Left ventricle myocardium superior (tissue), 1 donor: ENCODE results near the gene REEP1. TPM values are rescaled to one million over a fixed set of nuclear protein-coding genes. Genes with fewer than 3 reads are reported as not detected.

Source experiments
- ATAC-seq: fragments of 200-7000 bp; cut with Tn5 transposase; one replicate; pipeline ENCODE4 v1.9.1; 2020; ENCODE audit warnings: mild to moderate bottlenecking, moderate library complexity
- DNase-seq: peaks from one replicate; pipeline ENCODE4 v3.0.0-alpha.2; 2020
- intact Hi-C: fragments of 100-400 bp; cut with micrococcal nuclease; formaldehyde crosslinking; loops from one replicate; pipeline ENCODE4 v1.11.0; 2022
- long read RNA-seq: library from polyadenylated mRNA; unstranded; transcript quantifications from one replicate; pipeline ENCODE4 v2.0.0, GENCODE V29; 2021
- total RNA-seq: library from RNA; stranded (reverse); fragmentation: NEBNext Ultra II Directional; extraction: Animal tissue kit (Norgen Biotek cat#: 25700); gene quantifications from one replicate; pipeline ENCODE4 v1.2.1, GENCODE V29; 2021
- donor health status: DM: no; HTN: yes; CAD: no; lungs with severe emphysema.

Gene REEP1, protein sequence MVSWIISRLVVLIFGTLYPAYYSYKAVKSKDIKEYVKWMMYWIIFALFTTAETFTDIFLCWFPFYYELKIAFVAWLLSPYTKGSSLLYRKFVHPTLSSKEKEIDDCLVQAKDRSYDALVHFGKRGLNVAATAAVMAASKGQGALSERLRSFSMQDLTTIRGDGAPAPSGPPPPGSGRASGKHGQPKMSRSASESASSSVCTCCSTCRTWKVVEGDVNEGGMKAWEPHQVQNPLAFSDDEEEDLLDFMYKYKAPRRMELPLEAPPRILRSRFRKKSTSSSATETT
- 21.3 TPM for total RNA-seq
- long read RNA-seq, transcript REEP1-208 (9 exons, 1,702 nt) = major isoform, 7 of 31 reads
- long read RNA-seq, partial matches to known transcripts = 5 of 31 reads
- long read RNA-seq, other reads (novel, unspliced or antisense) = 18 of 31 reads

DNA sequence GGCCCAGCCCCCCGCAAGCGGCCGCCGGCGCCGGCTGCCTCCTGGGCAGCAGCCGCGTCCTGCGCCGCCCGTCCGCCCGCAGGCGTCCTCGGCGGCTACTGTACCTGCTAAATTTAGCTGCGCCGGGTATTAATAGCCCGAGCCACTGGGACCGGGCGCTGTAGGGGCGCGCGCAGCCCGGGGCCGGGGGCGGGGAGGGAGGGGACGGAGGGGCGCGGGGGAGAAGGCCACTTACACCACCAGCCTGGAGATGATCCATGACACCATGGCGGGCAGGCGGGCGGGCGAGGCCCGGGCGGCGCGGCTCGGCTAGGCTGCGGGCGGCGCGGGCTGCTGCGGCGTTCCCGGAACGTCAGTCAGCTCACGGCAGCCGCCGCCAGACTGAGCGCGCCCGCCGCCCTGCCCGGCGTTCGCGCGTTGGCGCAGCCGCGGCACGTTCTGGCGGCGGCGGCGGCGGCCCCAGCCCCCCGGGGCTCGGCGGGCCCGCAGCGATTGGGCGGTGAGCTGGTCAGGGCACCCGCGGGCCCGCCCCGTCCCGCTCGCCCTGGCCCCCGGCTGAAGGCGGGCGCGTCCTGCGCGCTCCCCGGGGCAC lies at the start of gene REEP1:
REEP1 (minus strand) TSS at position 383 of the 592 bp plus-strand sequence; CDS start at position 267, 116 bp downstream.
- intact Hi-C loops = no loop called here
- DNase-seq (peak; percentile 73), ATAC-seq (peak; percentile 92)

DNA sequence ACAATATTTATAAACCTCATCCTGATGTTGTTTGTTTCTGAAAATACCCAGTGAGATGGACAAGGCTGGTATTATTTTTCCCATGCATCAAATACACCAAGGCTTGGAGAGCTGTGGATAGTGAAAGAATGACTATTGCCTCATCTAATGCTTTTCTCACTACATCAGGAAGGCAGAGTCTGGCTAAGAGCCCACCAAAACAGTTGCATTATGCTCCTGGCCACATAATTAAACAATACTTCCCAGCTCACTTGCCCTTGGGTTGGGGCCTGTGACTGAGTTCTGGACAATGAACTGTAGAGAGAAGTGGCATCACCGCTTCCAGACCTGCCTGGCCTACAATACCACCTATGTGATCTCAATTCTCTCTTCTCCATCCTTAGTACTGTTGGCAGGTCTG lies 46.4 kb upstream of the REEP1 start:
- ATAC-seq (peak; percentile 56), DNase-seq (no peak)
- intact Hi-C loops = no loop called here

DNA sequence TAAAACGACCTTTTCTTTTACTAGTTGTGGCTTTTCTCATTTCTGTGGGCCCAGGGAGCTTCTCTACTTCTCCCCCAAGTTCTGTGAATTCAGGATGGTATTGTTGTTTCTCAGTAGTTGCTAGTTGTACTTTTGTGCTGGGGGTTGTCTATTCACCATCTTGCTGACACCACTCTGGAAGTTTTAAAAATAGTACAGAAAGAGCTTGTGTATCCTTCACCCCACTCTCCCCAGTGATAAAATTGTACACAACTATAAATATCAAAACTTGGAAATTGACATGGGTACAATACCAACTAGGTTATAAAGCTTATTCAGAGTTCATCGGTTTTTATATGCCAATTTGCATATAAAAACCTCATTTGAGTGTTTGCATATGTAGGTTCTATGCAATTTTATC lies 45.3 kb upstream of the REEP1 start:
- intact Hi-C loops = no loop called here
- DNase-seq (no peak), ATAC-seq (peak; percentile 71)

DNA sequence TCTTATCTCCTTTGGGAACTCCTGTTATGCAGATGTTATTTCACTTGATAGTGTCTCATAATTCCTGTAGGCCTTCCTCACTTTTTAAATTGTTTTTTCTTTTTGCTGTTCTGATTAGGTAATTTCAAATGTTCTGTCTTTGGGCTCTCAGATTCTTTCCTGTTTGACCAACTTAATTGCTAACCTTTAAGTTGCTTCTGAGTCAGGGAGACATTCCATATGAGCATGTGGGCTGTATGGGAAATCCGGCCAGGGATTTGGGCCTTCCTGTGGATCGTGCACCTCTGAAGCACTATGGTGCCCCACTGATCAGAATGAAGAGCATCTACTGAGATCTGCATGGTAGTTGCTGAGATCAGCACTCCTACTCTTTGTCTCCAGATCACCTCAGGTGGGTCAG lies 44.7 kb upstream of the REEP1 start:
- ATAC-seq (peak; percentile 15), DNase-seq (no peak)
- intact Hi-C loops = no loop called here

DNA sequence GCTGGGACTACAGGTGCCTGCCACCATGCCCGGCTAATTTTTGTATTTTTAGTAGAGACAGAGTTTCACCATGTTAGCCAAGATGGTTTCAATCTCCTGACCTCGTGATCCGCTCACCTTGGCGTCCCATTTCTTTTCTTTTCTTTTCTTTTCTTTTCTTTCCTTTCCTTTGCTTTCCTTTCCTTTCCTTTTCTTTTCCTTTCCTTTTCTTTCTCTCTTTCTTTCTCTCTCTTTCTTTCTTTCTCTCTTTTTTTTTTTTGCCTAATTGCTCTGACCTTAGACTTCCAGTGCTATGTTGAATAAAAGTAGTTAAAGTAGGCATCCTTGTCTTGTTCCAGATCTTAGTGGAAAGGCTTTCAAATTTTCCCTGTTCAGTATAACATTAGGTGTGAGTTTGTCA lies 41.0 kb upstream of the REEP1 start:
- DNase-seq = no peak
- intact Hi-C loops = no loop called here
- ATAC-seq = no peak

DNA sequence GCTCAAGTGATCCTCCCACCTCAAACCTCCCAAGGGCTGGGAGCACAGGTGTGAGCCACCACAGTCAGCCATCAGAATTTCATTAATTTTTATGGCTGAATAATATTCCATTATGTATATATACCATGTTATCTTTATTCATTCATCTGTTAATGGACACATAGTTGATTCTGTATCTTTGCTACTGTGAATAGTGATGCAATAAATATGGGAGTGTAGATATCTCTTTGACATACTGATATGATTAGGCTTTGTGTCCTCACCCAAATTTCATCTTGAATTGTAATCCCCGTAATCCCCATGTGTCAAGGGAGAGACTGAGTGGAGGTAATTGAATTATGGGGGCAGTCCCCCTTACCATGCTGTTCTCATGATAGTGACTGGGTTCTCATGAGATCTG lies 38.2 kb upstream of the REEP1 start:
- ATAC-seq (no peak), DNase-seq (no peak)
- intact Hi-C loops = no loop called here

DNA sequence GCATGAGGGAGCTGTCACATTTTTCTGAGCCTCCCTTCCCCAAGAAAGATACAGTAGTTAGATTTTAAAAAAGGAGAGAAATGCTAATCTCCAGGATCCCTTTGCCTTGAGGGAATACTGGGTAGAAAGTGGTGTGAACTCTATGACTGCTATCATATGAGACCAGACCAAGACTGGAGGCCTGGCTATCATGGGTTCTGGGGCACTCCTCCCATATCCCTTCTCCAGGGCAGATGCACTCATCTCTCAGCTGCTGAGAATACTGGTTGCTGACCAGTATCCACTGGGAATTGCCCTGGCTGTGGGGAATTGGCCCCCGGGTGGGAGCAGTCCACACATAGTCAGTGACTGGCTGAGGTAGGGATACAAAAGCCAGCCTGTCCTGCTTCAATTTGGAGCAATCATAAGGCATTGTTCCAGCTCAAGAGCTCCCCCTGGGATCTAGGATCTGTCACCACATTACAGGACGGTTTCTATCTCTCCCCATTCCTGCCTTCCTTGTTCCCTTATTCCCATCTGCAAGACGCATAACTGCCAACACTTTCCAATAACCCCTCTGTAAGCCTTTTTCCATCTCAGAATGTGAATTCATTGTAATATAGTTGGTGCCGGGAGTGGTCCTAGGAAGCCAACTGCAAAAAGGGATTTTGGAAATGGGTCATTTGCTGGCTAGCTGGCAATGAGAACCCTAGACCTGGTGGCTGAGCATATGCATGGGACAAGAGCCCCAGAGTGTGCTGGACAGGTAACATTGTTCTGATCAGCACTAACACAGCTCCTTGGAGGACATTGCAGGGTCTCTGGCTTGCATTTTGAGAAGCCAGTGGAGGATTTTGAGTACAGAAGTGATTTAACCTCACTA lies 35.4 kb upstream of the REEP1 start:
- peak; percentile 85 for ATAC-seq
- no peak for DNase-seq
- intact Hi-C loops = no loop called here

DNA sequence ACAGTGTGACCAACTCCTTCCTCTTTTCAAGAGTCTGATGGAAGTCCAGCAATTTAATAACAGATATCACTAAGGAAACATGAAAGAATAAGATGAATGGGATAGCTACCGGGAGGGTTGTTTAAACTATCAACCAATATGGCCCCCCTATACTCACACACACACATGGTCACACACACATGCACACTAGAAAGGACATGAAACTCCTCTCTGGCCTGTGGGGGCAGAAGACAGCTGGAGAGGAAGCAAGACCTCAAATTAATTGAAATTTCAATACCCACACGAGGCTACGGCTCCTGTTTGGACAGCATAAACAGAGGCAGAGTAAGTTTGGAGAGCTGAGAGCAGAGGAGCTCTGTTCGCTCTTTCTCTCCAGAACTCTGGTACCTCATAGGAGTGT lies 34.7 kb upstream of the REEP1 start:
- no peak for DNase-seq
- no peak for ATAC-seq
- intact Hi-C loops = no loop called here

DNA sequence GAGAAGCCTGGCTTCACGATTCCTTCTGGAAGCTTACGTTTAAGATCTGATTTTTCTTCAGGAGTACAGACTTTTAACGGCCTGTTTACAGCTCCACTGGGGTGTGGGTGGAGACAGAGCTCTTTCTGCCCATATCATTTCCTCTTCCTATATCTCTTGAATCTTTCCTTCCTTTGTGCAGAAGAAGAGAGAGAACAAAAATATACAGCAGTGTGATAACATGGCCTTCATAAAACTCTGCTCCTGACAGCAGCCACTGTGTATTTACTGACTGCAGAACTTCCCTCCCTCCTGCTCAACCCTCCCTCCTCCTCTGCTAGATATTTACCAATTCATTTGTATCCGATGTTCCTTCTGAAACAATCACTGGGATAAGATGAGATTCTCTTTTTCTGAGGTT lies 34.1 kb upstream of the REEP1 start:
- DNase-seq (no peak), ATAC-seq (no peak)
- intact Hi-C loops = no loop called here

DNA sequence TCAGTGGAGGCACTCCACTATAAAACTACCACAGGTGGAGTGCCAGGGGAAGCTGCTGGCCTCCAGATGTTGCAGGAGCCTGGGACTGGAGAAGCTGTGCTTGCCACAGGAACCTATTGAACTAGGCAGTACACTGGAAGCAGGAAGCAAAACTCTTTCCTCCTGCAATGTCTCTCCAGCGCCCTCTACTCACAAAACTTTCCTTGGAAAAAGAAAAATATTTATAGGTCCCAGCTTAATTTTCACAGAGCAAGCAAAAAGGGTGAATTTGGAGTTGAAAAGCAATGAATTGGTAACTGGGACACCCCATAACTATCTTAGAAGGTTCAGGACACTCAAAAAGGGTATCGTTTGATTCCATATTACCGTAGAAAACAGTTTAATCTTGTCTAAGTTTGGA lies 33.2 kb upstream of the REEP1 start:
- ATAC-seq = no peak
- DNase-seq = no peak
- intact Hi-C loops = no loop called here

DNA sequence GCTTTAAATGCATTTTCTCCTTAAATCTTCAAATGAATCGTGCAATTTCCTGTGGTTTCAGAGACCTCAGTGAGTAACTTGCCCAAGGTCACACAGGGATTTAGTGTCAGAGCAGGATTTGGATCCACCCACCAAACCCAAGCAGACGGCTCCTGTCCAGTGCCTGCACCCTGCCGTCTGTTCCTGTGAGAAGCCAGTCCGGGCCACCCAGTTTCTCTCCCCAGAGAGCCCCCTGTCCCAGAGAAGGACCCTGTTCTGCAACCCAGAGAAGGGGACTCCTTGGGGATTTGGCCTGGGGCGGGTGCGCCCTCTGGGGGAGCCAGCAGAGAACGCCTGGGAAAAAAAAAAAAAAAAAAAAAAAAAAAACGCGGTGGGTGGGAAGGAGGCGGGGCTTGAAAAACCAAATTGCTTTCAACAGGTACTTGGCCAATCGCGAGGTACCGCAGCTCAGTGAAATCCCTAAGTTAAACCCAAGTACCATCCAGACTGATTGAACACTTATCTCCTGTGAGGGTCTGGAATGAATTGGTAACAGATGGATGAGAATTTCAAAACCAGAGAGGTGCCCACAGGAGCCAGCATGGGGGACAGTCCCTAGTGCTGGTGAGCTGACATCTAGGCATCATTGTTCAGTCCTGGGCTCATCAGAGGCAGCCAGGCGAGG lies 30.9 kb upstream of the REEP1 start:
- ATAC-seq = peak; percentile 52
- intact Hi-C loops = loop anchor here (5.0 kb wide), 1 partner anchor 146 kb away; no protein-coding TSS in a partner anchor
- DNase-seq = peak; percentile 62

DNA sequence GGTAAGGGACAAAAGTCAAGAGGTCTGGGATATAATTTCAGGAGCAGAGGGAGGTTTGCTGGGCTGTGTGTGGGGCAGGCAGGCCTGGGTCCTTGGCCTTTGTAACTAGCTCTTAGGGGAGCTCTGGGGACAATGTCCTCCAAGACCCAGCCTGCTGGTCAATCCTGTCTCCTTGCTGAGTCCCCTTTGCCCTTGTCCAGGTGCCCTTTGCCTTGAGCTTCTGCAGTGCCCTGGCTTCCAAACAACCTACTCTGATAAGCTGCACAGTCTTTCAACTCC lies 30.0 kb upstream of the REEP1 start:
- ATAC-seq (no peak), DNase-seq (no peak)
- intact Hi-C loops = loop anchor here (5.0 kb wide), 1 partner anchor 145 kb away; no protein-coding TSS in a partner anchor

DNA sequence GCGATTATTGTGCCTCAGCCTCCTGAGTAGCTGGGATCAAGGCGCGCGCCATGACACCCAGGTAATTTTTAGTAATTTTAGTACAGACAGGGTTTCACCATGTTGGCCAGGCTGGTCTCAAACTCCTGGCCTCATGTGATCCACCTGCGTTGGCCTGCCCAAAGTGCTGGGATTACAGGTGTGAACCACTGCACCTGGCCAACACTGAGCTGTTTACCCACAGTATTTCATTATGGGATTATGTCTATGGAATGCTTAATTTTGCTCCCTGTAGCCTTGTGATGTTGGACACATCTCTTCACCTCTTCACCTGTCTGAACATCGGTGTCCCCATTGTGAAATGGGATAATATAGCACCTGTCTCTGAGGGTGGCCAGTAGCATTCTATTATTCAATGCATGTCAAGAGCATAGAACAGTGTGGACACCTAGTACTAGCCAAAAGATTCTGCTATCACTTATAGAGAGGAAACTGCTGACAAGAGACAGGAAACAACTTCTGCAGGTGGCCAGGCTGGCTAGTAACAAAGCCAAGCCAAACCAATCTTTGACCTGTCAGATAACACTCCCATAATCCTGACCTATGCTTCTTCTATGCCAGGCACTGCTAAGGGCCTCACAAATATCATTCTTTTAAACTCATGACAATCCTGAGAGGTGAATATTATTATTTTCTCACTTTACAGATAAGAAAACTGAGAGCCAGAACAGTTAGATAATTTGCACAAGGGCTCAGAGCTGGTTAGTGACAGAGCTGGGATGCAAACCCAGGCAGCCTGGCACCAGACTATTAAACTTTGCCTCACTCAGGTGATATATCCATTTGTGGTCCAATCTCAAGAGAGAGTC lies 29.4 kb upstream of the REEP1 start:
- intact Hi-C loops = loop anchor here (5.0 kb wide), 1 partner anchor 145 kb away; no protein-coding TSS in a partner anchor
- DNase-seq (no peak), ATAC-seq (peak; percentile 81)

DNA sequence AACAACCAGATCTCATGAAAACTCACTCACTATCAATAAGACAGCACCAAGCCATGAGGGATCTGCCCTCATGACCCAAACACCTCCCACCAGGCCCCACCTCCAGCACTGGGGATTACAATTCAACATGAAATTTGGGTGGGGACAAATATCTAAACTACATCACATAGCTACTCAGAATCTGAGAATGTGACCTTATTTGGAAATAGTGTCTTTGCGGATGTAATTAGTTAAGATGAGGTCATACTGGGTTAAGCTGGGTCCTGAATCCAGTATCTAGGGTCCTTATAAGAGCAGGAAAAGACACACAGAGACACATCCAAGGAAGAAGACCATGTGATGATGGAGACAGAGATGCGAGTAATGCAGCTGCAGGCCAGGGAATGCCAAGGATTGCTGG lies 27.5 kb upstream of the REEP1 start:
- DNase-seq (no peak), ATAC-seq (no peak)
- intact Hi-C loops = loop anchor here (5.0 kb wide), 1 partner anchor 143 kb away; no protein-coding TSS in a partner anchor

DNA sequence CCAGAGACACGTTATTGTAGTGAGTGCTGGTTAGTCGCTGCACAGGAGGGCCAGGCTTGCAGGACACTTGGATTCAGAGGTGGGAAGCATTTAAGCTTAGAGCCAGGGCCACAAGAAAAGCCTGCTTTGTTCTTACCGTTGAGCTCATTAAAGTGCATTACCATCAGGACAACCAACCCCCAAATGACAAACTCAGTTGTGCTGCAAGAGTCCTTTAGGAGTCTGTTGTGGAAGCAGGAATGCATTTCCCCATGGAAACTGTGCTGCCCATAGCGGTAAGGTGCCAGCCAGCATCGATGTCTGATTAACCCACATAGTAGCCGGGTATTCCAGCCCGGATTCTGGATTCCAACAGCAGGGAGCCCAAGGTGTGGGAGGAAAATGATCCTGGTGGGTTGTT lies 23.4 kb upstream of the REEP1 start:
- no peak for ATAC-seq
- intact Hi-C loops = no loop called here
- no peak for DNase-seq

DNA sequence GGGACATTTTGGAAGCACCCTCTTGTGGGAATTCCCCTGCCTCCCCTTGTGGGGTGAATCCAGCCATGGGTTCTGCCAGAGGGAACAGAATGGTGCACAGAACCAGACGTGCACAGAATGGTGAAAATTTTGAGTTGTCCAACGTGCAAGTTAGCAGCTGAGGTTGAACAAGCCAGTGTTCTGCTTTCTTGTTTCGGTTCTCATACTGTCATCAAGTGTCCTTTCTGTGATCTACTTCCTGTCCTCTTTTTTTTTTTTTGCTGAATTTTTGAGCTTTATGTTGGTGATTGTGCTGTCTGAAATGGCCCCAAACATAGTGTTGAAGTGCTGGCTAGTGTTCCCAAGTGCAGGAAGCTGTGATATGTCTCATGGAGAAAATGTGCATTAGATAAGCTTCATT lies 21.5 kb upstream of the REEP1 start:
- intact Hi-C loops = no loop called here
- no peak for ATAC-seq

DNA sequence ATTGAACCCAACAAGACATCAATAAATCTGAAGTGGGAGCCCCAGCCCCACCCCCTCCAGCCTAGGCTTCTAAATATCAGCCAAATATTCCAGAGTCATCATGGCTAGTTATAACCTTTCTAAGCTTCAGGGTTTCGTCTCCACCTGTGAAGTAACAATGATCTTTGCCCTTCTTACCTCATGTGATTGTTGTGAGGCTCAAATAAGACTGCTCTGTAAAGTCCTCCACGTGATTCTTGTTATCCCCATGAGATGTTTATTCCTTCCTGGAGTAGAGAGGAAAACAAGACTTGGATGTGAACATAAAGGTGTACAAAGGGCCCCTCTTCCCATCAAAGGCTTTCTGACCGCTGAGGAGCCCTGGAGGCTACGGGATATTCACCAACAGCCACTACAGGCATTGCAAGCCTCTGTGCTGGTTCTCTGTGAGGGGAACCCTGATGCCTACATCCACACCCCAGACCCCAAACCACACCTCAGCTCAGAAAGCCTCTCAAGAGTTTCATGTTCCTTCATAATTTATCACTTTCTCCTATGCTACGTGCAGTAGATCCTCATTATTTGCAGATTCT lies 20.1 kb upstream of the REEP1 start:
- no peak for DNase-seq

More for the DNA sequence above, 21.5 kb upstream of the REEP1 start:
- DNase-seq = no peak

DNA sequence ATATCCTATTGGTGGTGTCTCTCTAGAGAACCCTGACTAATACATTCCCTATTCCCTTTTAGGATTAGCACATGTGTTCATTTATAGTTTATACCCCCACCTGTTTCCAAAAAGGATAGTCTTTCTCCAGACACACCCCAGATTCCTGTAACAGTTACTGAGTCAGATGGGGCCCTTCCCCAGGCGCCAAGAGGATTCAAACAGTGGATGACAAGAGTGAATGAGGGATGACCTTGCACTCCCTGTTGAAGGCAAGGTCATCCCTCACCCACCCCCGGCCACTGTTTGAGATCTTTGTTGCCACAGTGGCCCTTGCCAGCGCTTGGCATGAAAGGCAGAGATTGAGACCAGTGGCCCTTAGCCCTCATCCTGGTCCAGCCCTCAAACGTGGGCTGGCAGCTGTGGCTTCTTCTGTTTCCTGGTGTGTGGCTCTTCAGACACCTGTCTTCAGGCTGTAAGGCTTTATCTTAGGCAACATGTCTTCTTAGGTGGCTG lies 15.3 kb upstream of the REEP1 start:
- no peak for ATAC-seq
- intact Hi-C loops = no loop called here

More for the DNA sequence above, 20.1 kb upstream of the REEP1 start:
- ATAC-seq = no peak
- intact Hi-C loops = no loop called here

More for the DNA sequence above, 15.3 kb upstream of the REEP1 start:
- no peak for DNase-seq
